HG03469 (cell line): Measurements from ENCODE around the gene GC.
"Not testable (repeated sequence)": the region's sequence is repeated elsewhere in the genome, so short reads cannot be mapped to it uniquely, and the experiment has no call there.

ENCODE experiments used
- ATAC-seq: cut with Tn5 transposase; IDR thresholded peaks from one replicate; pipeline ENCODE4 v1.9.1; 2021; ENCODE audit warnings: mild to moderate bottlenecking, moderate library complexity, moderate number of reproducible peaks; ENCODE audit not compliant: unreplicated experiment

The GC gene, protein sequence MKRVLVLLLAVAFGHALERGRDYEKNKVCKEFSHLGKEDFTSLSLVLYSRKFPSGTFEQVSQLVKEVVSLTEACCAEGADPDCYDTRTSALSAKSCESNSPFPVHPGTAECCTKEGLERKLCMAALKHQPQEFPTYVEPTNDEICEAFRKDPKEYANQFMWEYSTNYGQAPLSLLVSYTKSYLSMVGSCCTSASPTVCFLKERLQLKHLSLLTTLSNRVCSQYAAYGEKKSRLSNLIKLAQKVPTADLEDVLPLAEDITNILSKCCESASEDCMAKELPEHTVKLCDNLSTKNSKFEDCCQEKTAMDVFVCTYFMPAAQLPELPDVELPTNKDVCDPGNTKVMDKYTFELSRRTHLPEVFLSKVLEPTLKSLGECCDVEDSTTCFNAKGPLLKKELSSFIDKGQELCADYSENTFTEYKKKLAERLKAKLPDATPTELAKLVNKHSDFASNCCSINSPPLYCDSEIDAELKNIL

GRCh38 chr4:71783972-71784371 lies at the start of gene GC:
TSS of gene GC (minus strand) at chr4:71784079. CDS start at chr4:71784018, 61 bp downstream.
- no peak for ATAC-seq

- no peak for ATAC-seq
These were observed 49.5 kb upstream of the GC start for GRCh38 chr4:71833232-71833900.

GRCh38 chr4:71832049-71832448 lies 48.2 kb upstream of the GC start:
- no peak for ATAC-seq

- no peak for ATAC-seq
These were observed 46.8 kb upstream of the GC start for GRCh38 chr4:71830497-71831190.

DNA sequence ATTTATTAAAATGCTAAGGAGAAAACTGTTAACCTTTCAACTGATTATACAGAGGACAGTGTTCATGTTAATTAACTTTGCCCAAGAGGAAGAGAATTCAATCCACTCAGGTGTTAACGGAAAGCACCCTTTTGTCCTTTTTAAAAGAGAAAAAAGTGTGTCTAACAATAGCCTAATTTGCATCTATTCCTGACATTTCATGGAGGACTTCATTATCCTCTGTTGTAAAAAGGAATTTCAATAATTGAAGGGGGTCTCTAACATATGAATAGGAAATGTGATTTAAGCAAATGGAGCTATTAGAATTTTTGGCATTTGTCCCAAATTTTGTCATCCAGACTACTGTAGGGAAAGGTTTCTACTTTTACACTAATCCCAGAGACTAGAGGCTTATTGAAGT lies 44.6 kb upstream of the GC start:
- ATAC-seq, result no peak

DNA sequence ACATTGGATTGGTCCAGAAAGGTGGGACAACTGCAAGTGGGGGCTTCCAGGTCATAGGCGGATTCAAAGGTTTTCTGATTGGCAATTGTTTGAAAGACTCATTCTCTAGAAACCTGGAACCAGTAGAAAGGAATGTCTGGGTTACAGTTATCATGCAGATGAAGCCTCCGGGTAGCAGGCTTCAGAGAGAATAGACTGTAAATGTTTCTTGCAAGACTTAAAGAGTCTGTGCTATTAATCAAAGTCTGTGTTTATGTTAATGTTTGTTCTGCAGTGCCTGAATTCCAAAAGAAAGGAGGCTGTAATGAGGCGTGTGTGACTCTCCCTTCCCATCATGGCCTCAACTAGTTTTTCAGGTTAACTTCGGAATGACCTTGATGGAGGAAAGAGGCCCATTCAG lies 43.9 kb upstream of the GC start:
- no peak for ATAC-seq

- ATAC-seq, result no peak
These were observed 32.9 kb upstream of the GC start for GRCh38 chr4:71816676-71817303.

GRCh38 chr4:71814433-71814832 lies 30.6 kb upstream of the GC start:
- no peak for ATAC-seq

- ATAC-seq, result not testable (repeated sequence)
These were observed 25.9 kb upstream of the GC start for GRCh38 chr4:71809805-71810204.

DNA sequence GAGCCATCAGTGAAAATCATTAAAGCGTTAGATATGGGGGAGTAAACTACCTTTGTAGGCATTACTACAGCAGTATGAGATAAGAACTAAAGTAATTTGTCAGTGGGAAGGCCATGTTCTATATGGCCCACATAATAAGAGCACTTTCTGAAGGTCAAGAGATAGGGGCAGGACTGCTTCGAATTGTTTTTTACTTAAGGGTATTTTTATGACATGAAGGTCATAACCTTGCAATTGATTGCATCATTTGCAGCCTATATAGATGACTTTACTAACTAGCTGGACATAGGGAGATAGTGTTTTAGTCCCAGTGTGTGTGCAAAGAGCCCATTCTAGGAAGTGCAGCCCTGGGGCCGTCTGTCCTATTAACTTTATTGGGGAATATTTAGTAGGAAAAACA lies 23.6 kb upstream of the GC start:
- ATAC-seq, result no peak

GRCh38 chr4:71805230-71805629 lies 21.4 kb upstream of the GC start:
- ATAC-seq, result not testable (repeated sequence)

DNA sequence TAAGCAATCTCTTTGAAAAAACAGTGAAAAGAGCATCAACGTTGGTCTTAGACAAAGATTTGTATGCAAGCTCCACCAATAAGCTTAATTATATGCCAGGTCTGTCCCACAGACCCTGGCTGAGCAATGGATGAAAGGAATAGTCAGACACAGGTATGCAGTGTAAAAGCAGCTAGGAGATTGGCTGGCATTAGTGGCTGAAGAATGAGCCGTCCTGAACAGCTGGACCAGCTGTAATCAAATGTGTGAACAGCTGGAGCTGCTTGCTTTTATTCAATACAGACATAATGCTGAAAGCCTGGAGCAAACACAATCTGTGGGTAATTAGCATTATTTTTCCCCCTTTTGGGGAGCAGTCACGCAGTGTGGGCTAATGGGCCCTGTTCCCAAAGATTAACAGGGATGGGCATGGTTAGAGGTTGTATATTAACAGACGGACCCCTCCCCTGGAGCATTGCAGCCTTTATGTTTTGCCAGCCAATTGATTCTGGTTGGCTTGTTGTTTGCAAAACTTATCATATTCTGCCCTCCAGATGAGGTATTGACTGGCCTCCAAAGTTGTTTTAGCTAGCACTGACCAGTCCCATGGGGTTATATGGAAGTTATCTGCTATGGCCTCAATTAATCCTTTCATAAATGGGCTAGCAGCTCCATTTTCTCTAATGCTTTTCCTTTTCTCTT lies 20.3 kb upstream of the GC start:
- ATAC-seq, result not testable (repeated sequence)

DNA sequence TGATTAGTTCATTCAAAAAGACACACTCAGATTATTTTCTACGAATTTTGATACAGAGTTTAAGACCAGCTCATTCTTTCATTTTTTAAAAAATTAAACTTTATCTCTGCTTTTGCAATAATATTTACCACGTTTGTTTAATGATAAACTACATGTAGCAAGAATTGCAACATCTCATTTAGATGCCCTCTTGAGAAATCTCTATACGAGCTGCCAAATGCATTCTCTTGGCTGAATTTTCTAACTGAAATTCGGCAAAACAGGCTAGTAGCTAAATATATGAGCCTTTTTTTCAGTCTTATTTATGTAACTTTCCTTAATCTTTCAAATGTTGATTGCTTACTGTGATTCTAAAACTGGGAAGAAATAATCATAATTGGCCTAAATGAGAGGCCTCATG lies 2.1 kb upstream of the GC start:
- ATAC-seq, result no peak

GRCh38 chr4:71784569-71785197 lies 804 bp upstream of the GC start:
- ATAC-seq, result no peak

DNA sequence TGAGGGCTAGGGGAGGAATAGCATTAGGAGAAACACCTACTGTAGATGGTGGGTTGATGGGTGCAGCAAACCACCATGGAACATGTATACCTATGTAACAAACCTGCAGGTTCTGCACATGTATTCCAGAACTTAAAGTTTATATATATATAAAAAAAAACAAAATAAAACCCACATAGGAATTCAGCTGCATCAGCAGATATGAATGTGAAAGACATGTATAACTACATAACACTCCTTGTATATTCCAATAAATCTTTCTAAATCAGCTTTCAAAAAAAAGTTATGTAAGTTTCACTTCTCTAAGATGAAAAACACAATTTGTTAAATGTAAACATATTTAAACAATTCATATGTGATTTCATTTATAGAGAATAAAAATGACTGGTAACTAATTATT lies 6.0 kb downstream of the GC start:
- no peak for ATAC-seq

DNA sequence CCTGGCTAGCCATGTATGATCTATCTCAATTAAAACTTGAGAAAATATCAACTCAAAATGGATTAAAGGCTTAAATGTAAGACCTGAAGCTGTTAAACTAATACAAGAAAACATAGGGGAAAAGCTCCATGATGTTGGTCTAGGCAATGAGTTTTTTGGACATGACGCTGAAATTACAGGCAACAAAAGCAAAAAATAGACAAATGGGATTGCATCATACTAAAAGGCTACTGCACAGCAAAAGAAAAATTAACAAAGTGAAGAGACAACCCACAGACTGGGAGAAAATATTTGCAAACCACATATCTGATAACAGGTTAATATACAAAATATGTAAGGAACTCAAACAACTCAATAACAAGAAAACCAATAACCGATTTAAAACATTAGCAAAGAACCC lies 8.4 kb downstream of the GC start:
- ATAC-seq, result no peak

DNA sequence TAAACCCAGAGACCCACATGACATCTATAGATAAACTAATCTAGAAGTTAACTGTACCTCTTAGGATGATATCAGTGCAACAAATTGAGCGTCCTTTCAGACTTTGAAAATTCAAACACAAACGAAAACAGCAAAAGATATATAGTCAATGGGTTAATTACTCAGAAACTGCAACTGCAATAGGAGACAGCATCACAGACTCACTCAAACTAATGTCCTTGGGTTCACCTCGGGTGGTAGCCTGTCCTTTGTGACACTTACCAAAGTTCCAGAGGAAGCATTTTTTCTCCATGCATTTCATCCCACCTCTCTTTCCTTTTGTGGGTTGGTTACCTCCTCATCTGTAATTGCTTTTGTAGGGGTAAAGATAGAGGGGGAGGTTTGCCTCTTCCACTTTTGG lies 9.7 kb downstream of the GC start:
- ATAC-seq, result no peak

DNA sequence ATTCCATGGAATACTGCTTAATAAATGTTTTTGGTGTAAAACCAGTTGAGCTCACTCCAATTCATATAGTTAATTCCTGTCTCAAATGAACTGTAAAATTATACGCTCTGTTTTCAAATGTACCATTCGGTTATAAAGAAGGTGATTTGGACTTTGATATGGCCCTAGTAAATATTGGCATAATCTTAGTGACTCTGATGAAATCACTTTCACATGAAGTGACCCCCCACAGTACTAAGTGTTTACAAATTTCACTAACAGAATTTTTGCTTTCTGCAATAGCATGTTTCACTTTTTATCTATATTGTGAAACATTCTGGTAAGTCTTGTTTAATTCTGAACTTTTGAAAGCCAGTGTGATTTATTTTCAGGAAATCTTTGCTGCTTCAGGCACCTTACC lies 10.9 kb downstream of the GC start:
- ATAC-seq, result no peak

DNA sequence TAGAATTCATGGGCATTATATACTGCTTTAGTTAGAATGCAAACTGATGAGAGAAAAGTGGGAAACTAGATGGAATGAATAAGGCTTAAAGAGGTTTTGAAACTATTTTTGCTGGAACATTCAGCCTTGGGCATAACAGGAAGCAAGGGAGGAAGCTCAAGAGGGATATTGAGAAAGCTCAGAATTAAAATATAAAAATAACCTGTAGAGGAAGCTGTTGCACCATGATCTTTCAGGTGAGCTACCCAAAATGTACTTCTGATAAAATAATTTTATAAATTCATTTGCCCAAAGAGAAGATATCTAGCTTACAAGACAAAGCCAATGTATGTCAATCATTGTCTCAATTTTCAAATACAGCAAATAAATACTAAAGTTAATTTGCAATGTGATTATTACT lies 11.3 kb downstream of the GC start:
- no peak for ATAC-seq

GRCh38 chr4:71771613-71772012 lies 12.3 kb downstream of the GC start:
- no peak for ATAC-seq
